GM18951 (cell line): ENCODE data around the gene SLIT3.

ENCODE experiments used
- POLR2A ChIP-seq: IDR thresholded peaks from 4 replicates; pipeline ENCODE4 v1.6.1; 2011; ENCODE audit warnings: mild to moderate bottlenecking; ENCODE audit not compliant: insufficient read length, insufficient read depth; ENCODE audit errors: extremely low read depth
- in situ Hi-C: fragments of 300-500 bp; cut with MboI; formaldehyde crosslinking; loops from one replicate; pipeline ENCODE4 v1.12.0; 2022; ENCODE audit warnings: low sequenced_read_pairs, mixed read lengths, inconsistent platforms; ENCODE audit not compliant: unreplicated experiment

SLIT3 gene

DNA sequence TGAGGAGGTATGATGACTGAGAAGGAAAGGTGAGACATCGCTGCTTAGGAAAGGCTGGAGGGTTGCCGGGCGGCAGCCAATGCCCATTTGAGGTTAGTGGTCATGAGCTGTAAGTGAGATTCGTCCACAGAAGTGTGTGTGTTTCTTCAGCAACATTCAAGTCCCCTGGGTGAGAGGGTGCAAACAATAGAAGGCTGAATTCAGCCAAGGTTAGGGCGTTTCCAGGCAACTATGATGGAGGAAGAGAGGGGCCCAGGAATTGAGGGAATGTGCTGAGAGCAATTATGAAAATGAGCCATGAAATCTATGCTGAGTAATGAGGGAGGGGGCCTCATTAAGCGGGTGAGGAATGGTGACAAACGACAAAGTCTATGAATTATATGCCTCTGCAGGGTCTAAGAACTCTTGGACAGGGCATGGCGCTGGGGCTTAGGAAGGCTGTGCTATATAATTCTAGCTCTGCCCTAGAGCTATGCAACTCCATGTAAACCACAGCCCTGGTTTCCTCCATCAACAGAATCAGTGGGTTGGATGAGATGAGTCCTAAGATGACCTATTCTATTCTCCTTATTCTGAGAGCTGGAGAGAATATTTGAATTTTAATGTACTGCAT lies 96.0 kb downstream of the SLIT3 start:
- in situ Hi-C loops, result no loop called here
- TF ChIP-seq POLR2A, result no peak

DNA sequence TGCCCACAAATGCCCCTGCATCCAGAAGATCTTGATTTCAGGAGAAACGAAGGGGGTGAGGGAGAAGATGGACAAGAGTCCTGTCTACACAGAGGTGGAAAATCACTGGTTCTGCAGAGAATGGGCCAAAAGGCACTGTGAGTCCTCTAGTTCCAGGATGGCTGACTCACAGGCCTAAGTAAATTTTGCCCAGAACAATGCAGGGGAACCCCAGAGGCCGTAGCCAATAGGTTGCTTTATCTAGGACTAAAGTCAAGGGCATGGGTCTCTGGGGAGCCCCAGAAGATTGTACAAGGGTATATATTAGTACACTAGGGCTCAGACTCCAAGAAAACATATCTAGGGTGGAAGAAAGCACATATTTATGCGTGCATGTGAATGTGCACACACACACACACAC lies 98.0 kb downstream of the SLIT3 start:
- in situ Hi-C loops, result no loop called here
- no peak for TF ChIP-seq POLR2A

DNA sequence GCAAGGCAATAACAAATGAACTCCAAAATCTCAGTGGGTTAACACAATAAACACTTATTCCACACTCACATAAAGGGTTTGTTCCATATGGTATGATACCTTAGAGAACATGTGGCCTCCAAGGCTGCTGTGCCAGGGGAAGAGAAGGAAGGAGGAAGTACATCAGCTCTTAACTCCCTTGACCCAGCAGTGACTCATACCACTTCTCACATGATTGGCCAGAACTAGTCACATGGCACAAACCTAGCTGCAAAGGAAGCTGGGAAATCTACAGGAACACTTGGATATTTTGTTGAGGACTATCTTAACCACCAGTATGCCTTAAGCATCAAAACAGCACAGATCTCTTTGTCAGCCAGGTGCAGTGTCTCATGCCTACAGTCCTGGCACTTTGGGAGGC lies 99.3 kb downstream of the SLIT3 start:
- in situ Hi-C loops, result no loop called here
- no peak for TF ChIP-seq POLR2A

DNA sequence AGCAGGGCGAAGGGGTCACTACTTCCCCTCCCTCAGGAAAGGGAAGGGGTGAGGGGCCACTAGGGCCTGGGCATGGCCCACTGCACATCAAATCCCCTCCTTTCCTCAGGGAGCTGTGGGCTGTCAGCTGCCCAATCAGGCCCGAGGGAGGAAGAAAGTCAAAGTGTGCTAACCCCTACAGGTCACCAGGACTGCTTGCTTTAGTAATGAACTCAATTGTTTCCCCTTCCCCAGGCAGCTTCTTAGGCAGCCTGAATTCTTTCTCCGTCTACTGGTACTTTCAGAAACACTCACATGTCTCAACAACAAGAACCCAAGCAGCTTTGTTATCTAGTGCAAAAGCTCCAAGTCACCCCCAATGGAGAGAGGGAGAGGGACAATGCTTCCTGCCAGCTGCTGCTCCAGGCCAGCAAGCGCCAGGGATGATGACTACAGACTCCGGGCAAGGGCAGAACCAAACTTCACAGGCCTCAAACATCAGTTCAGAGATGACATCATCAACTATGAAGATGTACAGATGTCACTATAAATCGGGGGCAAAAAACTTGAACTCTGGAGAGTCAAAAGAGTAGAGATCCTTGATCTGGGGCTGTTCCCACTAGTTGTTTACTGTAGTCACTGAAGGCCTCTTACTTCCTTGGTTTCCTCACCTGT lies 100.7 kb downstream of the SLIT3 start:
- in situ Hi-C loops, result no loop called here

DNA sequence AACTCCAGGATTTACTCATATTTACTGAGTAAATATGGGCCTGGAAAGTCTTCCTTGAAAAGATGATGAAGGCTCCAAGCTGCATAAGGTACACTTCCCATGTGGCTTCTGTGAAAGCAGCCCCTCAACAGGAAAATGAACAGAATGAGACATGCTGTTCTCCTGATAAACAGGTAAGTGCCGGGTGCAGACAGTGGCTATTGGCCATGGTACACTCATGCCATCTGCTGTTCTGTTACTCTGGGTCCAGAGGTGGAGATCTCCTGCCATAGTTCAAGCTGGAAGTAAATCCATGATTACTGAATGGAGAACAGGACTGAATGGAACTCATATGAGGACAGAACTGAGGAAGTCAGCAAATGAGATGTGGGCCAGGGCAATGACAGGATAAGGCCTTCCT lies 103.6 kb downstream of the SLIT3 start:
- TF ChIP-seq POLR2A, result no peak
- in situ Hi-C loops, result no loop called here

More for the DNA sequence above, 100.7 kb downstream of the SLIT3 start:
- no peak for TF ChIP-seq POLR2A

DNA sequence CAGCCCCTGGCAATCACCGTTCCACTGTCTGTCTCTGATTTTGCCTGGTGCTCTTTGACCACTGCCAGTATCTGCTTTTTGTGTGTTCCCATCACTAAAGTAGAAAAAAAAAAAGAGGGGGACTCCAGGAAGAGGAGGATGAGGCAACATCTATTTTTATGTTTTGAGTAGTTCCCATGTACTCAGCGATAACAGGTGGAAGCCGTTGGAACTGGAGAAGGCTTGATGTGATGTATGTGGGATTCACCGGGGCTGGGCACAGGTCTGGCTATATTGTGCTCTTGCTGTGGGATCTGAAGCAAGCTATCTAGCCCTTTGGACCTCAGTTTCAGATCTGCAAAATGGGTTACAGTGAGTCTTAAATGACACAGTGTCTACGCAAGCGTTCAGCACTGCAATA lies 104.9 kb downstream of the SLIT3 start:
- TF ChIP-seq POLR2A, result no peak
- in situ Hi-C loops, result no loop called here

DNA sequence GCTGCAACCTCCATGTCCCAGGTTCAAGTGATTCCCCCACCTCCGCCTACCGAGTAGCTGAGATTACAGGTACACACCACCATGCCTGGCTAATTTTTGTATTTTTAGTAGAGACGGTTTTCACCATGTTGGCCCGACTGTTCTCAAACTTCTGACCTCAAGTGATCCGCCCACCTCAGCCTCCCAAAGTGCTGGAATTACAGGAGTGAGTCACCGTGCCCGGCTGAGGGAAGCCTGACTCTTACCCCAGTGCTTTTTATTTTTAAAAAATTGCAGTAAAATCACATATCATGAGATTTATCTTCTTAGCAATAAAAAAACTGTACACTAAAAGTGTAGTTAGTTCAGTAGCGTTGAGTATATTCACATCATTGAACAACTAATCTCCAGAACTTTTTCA lies 105.3 kb downstream of the SLIT3 start:
- in situ Hi-C loops, result no loop called here
- TF ChIP-seq POLR2A, result no peak

DNA sequence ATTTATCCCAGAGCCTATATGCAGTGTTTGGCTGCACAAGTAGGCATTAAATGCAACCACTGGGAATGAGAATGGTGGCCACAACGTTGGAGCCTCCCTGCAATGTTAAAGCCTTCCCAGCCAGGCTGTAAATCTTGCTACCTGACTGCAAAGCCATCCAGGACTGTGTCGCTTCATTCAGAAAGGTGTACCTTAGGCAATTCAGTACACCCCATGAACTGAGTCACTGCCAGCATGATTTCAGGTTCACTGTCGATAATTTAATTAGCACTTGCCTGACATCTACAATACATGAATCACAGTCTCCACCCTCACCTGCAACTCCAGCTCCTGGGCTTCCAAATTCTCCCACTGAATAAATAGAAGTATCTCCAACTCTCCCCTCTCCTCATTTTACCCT lies 108.4 kb downstream of the SLIT3 start:
- no peak for TF ChIP-seq POLR2A
- in situ Hi-C loops, result no loop called here

DNA sequence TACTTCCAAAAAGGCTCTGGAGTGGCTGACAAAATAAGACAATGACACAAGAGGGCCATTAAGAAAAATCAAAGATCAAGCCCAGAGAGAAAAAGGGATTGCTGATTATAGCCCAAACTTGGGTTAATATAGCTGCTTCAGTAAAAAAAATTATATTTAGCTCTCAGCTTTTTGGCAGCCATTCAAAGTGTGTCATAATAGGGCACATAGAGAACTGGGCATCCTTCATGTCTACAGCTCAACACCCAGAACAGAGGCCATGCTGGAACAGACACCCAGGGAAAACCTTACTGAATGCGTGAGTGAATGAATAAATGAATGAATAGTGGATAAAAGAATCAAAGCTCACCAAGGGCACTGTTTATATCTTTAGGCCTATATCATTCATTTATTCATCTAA lies 110.1 kb downstream of the SLIT3 start:
- in situ Hi-C loops, result no loop called here
- no peak for TF ChIP-seq POLR2A

DNA sequence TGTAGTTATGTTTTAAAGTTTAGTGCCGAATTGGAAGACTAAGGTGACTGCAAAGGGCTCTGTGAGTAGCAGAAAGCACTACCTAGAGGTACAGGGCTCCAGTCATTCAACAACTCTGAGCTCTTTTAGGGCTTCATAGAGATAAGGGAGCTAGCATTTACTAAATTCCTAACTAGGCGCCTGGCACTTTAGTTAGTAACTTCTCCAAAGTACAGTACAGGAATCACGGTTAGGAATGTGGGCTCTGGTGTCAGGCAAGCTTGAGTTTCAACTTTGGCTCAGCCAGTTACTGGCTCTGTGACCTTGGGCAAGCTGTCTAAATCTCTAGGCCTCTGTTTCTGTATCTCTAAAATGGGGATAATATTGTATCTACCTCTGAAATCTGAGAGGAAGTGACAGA lies 115.3 kb downstream of the SLIT3 start:
- TF ChIP-seq POLR2A, result no peak
- in situ Hi-C loops, result no loop called here

DNA sequence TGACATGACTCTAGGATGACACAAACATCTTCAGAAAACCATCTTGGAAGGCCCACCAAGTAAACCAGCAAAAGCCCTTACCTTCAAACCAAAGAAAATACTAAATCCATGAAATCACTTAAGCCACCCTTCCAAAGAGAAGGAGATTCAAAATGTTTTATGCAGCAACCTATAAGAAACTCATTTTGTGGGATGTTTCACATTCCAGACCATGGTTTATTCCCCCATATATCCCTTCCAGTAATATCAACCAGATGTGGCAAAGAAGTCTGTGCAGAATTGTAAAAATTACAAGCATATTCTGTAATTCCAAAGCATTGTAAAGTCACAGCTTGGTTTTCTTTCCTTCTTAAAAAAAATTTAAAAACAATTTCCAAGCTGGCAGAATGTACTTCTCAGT lies 117.4 kb downstream of the SLIT3 start:
- in situ Hi-C loops, result no loop called here
- TF ChIP-seq POLR2A, result no peak

DNA sequence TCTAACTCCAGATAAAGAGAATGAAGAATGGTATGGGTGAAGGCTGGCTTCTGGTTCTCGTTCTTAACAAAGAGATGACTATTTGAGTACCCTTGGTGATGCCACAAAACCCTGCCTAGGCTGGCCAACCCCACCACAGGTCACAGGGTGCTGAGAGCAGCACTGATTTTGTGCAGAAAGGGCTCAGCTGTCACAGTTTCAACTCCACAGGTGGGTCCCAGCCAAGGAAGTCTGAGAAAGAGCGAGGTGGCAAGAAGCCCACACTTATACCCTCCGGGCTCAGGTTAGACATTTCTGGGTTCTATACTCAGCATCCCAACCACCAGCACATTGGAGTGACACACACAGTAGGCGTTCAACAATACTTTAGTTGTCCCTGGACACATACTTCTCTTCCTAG lies 118.1 kb downstream of the SLIT3 start:
- in situ Hi-C loops, result no loop called here

DNA sequence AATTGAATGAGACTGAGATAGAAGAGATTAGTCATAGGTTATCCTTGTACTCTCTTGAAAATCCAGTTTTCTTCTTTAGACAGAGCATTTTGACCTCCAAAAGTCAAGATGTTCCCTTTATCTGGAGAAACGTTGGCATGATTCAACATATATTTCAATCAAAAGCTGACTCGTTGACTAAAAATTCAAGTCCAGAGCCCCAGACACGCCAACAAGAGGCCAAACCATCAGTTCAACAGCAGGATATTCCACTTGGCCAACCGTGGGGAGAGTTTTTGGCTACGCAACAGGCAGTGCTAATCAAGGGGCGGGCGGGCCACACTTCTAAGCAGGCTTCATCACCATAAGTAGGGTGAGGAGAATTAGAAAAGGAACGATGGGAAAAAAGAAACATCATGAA lies 119.1 kb downstream of the SLIT3 start:
- TF ChIP-seq POLR2A, result no peak
- in situ Hi-C loops, result no loop called here

More for the DNA sequence above, 118.1 kb downstream of the SLIT3 start:
- TF ChIP-seq POLR2A, result no peak

DNA sequence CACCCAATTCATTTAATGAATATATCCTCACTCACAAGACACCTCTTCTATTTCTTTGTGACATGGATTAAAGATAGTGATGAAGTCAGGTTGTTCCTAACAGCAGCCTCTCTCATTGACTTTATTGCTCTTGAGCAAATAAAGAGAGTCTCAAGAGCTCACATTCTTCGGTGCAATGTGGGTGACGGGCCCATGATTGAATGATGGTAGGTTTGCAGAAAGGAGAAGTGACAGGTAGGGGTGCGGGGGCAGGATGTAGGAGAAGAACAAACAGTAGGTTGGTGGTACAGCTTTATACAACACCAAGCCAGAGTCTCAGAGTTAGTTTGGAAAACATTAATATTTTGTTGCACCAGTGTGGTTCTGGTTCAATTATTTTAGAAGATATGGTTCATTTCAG lies 122.2 kb downstream of the SLIT3 start:
- TF ChIP-seq POLR2A, result no peak
- in situ Hi-C loops, result no loop called here

DNA sequence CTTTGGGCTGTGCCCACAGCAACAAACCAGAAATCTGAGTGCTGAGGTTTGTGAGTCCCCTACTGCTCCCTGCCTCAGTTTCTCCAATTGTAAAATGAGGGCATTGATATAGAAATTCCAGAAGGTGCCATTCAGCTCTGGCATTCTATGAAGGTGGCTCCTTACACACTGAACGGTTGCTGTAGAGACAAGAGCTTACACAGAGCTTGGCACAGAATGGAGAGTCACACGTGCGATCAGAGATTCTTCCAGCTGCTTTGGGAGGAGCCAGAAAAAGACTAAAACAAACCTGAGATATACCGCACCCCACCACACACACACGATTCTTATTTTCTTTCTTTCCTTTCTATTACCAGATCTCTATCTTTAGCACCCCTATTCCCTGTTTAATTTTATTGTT lies 122.7 kb downstream of the SLIT3 start:
- TF ChIP-seq POLR2A, result no peak
- in situ Hi-C loops, result no loop called here
